ENCODE results near the gene PCTP.
A peak's percentile ranks its signal among the peaks of the same experiment; 100 is the strongest.

Gene PCTP

DNA sequence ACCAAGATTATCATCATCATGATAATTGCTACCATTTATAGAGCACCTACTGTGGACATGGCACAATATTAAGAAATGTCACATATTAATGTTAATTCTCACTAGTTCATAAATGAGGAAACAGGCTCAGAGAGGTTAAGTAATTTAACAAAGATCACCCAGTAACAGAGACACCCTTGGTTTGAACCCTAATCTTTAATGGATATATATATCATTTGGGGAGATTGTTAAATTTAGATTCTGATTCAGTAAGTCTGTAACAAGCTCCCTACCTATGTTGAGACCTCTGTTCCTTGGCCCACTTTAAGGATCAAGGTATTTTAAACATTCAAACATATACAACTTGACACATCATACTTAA lies 27.4 kb upstream of the PCTP start:
- Histone ChIP-seq H3K4me3 (peak overlapping the region in 1 of 7 experiments; percentile 15), H3K27ac (peak overlapping the region in 3 of 21 experiments; percentile 1 to 84 (median 64))

DNA sequence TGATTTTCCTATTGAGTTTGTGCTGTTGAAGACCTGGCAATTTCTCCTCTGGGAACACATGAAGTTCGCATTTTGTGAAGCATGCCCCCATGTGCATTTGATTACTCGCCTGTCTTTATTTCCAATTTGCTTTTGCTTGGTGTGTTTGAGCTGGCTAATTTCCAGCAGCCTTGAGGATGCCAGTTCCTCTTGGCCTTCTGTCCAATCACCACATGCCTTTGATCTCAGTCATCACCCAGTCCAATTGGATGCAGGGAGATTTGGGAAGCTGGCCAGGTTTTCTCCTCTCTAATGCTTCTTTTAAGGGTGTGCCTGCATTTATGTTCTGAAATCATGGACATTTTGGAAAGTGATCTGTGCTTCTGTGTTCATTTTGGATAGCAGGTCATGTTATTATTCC lies 24.4 kb upstream of the PCTP start:
- Histone ChIP-seq H3K27ac (peak overlapping the region in 3 of 21 experiments; percentile 15 to 43 (median 23)), H3K4me3 (no peak overlapping the region)

DNA sequence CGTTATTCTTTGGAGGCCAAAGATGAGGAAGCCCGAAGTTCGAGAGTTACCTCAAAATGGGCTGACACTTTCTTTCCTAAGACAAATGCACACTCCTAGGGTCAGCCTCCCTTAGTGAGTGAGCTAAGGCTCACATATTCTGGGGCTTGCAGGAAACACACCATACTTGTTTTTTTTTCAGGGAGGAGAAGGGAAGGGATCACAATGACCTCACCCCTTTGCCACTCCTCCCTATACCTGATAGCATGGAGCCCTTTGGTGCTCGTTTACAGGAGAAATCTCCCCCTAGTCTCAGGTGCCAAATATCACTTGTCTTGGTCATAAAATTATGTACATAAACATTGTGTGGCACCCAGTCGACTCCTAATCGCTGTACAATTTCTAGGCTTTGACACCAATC lies 23.6 kb upstream of the PCTP start:
- Histone ChIP-seq H3K27ac (no peak overlapping the region), H3K4me3 (no peak overlapping the region)

DNA sequence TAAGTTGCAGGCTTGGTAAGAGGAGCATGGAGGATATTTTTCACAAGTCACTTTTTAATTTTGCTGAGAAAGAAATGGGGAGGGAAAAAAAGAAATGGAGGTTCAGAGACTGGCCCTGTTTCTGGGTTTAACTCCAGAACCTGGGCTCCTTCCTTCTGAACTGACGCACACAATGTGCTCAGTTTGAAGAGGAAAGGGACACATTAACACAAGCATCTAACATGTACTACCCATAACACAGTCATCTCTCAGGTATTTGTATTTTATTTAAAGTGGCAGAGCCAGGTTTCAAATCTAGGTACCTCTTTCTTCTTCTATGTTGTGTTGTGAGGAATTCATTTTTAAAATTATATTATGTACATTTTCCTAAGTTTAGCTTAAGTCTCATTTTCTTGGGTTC lies 22.9 kb upstream of the PCTP start:
- H3K4me3 ChIP-seq: no peak overlapping the region
- H3K27ac ChIP-seq: no peak overlapping the region

DNA sequence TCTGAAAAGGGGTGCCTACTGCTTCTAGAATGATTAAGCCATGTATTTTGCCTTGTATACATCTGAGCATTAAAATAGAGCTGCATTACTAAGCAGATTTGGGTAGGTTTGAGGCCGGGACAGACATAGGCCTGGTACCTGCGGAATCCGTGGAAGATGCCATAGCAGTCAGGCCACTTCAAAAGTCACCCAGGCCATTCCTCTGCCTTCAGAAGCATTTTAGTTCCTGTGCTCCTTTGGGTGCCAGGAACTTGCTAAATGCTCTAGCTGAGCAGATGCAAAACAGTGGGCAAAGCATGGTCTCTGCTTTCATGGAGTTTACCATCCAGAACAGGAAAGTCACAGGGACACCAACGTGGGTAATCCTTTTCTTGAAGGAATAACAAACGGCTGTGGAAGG lies 22.5 kb upstream of the PCTP start:
- Histone ChIP-seq H3K4me3 (no peak overlapping the region), H3K27ac (no peak overlapping the region)

DNA sequence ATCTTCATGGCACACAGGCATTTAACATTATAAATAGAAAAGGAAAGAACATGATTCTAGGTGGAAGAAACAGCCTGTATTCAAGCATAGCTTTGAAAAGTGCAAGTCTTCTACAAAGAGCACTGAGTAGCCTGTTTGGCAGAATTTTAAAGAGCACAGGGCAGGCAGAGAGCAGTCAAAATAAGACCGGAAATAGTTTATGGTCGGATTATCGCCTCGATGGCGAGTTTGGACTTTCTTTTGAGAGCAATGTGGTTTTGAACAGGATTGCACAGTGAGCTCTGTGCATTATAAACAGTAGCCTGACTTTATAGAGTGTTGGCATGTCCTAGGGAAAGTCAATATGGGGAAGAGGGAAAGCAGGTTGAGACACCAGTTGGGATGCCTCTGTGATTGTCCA lies 22.0 kb upstream of the PCTP start:
- H3K27ac ChIP-seq: no peak overlapping the region
- no peak overlapping the region for H3K4me3 ChIP-seq

DNA sequence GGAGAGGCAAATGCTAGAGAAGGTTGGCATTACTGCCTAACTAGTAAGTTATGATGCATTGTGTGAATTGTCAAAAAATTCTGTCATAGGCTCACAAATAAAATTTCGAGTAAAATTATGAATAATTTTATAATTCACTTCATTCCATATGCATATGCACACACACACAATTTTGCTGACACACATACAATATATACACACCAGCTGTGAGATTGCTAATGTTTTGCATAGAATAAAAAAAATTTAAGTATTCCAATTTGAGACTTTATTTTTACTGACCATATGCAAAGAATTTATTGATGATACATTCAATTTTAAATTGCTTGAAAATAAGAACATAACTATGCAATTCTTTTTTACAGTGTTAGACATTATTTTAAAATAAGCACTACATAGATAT lies 21.4 kb upstream of the PCTP start:
- Histone ChIP-seq H3K27ac (no peak overlapping the region), H3K4me3 (no peak overlapping the region)

DNA sequence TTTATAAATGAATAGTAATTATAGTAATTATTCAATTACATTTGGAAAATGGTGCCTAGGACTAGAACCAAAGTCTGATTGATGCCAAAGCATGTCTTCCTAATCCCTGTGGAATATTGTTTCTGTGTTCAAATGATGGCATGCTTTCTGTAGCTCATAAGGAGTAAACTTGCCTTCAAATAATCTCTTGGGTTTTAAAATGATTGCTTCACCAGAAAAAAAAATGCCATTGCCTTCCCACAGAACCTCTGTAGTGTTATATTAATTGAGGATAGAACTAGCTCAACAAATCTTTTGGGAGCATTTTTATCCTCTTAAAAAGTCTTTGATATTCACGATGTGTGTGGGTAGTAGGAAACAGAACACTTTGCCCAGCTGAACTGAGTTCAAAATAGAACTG lies 20.5 kb upstream of the PCTP start:
- Histone ChIP-seq H3K4me3 (no peak overlapping the region), H3K27ac (peak overlapping the region in 1 of 21 experiments; percentile 68)

DNA sequence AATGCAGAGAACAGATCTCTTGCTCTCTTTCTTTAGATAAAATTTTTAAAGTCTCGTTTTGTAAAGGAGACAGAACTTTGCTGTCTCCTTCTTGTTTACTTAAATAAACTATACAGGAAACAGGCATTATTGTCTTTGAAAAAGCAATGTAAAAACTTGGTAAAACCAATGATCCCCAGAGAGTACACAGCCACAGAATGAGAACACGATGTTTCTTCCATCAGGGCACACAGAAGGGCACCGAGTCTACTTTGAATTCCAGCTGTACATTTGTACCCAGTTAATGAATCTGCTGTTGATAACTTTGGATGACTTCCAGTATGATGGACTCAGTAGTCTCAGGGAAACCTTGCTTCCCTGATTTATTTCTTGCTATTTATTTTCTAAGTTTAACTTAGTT lies 20.0 kb upstream of the PCTP start:
- Histone ChIP-seq H3K4me3 (no peak overlapping the region), H3K27ac (peak overlapping the region in 2 of 21 experiments; percentile 53 to 68)

DNA sequence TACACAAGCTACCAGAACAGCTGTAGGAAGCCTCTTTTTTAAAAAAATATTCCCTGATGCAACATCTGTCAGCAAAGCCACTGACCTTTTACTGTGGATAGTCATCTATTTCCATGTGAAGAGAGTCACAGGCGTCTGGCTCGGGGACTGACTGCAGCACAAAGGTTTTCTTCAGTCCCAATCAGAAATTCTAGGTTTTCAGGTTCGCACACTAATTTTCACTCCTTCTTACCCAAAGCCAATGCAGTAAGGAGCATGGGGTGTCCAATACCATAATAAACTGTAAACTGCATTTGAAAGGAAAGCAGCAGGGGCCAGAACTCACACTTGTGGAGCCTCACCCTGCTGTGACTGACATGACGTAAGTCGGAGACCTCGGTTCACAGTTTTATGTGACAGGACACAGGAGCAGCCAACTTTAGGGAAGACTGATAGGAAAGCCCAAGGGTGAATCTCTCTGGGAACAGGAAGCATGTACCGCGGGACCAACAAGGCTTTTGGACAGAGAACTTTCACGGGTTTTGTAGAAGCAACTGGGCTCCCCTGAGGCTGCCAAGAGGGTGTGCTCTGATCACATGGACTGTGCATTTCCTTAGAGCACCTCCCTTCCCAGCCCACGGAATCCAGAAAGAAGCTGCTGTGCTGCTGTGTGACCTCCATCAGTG lies 19.1 kb upstream of the PCTP start:
- Histone ChIP-seq H3K4me3 (peak overlapping the region in 1 of 7 experiments; percentile 0), H3K27ac (peak overlapping the region in 13 of 21 experiments; percentile 18 to 68 (median 43))

DNA sequence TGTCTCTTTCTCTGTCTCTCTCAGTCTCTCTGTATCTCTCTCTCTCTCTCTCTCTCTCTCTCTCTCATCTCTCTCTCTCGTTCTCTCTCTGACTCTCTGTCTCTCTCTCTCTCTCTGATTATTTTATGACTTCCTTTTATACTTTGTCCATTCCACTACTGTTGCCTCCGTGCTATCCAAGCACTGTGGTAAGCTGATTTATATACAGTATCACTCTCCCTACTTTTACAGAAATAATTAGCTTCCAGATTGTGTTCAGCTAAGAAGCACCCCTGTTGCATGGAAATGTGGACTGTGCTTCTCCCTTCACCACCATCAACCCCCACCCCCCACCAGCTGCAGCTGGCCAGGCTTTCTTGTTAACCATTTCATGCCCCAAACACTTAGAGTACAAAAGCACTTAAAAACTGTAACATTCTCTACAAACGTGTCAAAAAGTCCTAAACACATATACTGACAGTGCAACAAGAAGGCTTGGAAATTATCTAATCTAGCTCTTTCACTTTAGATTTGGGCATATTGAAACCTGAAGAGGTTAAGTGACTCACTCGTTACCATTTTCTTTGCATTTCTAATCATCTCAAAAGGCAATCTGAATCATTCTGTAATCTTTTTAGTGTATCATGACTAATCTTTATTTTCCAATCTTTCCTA lies 16.6 kb upstream of the PCTP start:
- Histone ChIP-seq H3K27ac (no peak overlapping the region), H3K4me3 (no peak overlapping the region)

DNA sequence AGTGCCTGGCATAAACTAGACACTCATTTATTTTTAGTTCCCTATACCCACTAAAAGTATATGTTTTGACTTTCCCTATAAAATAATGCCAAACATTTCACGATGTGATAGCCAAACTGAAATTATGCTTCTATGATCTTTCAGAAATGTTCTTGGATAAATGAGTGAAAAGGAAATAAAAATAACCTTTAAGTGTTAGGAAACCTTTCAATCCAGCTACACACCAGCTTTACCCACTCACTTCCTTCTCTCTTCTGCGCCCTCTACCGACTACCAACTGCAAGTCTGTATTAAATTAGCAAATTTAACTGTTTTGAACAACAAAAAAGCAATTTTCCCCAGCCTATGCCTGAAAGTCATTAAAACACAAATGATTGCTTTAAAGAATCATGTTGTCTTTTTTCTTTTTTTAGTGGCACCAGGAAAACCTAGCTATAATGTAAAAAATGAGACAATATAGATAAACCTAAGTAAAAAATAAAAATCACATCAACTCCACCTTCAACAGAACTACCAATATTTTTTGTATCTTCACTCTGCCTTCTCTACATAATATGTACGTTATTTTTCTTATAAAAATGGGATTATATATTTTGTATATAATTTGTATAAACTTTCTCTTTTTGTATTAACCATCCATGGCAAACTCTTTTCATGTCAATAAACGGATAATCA lies 15.0 kb upstream of the PCTP start:
- no peak overlapping the region for H3K27ac ChIP-seq
- H3K4me3 ChIP-seq: no peak overlapping the region

DNA sequence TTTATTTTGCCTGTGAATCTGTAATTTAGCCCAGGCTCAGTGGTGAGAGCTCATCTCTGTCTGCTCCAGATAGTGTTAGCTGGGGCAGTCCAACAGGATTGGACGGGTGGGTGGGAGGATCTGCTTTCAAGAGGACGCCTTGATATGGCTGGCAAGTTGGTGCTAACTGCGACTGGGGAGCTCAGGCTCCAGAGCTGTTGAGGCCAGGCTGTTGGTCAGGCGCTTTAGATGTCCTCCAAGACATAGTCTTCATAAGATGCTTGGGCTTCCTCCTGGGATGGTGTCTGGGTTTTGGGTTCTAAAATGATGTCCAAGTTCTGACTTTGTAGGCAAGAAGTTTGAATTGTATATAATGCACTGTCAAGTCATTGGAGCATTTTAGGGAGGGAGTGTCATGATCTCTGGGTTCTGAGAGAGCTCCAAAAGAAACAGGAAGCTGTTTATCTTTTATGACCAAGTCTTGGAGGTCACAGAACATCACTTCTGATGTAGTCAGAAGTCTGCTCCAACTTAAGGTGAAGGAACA lies 12.8 kb upstream of the PCTP start:
- Histone ChIP-seq H3K4me3 (no peak overlapping the region), H3K27ac (no peak overlapping the region)

DNA sequence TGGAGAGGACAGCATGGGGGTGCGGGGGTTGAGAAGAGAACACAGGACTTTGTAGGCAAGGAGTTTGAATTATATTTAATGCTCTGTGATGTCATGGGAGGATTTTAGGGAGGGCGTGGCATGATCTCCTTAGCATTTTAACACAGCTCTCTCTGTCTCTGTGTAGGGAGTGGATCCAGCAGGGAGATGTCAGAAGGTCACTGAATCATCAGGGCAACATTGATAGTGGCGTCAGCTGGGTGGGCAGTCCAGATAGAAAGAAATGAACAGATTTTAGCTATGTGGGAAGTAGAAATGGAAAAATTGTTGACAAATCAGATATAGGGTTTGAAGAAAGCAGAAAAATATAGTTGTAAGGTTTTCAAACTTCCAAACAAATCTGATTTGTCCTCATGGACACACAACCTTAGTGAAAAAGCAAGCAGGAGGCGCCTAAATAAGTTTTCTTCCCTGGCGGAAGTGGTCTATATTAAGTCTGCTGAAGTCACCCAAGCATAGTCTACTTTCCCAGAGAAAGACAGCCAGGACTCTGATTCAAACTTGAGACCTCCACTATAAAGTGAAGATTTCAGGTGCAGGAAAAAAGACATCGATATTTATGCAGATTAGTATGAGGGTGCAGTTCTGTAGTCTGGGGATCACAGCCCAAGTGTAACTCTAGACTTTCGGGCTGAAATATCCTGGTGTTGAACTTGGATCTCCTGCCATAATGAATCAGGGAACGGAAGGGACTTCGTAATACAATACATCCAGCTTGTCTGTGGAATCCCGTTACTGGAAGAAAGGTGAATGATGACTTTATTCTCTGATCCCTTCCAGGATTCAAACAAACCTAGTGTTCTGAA lies 10.1 kb upstream of the PCTP start:
- Histone ChIP-seq H3K4me3 (no peak overlapping the region), H3K27ac (no peak overlapping the region)

DNA sequence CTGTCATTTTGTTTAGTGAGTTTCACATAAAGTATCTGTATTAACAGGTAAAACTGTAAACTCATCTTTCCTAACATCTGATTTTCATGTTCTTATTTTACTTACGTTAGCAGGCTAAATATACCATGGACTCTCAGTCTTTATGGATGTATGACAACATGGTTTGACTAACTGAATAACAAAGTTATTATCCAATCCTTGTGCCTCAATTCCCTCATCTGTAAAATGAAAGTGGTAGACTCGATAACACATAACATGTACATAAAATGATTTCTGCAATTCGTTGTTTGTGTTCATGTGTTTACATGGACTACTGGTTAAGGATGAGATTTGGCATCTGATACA lies 9.5 kb upstream of the PCTP start:
- H3K4me3 ChIP-seq: no peak overlapping the region
- H3K27ac ChIP-seq: no peak overlapping the region

DNA sequence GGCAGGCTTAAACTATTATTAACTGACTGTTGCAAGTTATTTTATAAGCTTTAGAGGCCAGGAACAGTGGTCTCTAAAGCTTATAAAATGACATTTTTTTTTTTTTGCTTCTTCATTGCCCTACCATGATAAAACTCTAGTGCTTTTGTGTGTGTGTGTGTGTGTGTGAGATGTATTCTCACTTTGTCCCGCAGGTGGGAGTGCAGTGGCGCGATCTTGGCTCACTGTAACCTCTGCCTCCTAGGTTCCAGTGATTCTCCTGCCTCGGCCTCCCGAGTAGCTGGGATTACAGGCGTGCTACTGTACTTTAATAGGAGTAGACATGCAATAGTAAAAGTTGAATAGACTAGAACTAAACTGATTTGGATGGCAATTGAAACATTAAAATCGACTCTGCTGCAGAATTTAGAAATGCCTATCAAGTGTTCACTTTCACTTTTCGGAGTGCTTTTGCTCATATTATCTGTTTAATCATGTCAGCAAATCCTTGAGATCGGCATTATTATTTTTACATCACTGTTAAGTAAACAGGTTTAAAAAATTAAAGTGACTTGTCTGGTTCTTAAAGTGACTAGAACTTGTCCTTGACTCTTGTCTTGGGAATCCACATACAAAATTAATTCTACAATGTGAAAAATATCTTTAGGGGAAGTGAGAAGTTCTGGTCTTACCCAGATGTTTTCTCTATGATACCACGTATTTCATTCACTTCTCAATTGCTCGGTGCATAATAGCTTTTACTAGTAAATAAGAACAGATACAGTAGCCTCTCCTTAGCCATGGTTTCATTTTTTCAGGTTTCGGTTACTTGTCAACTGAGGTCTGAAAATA lies 8.4 kb upstream of the PCTP start:
- H3K4me3 ChIP-seq: no peak overlapping the region
- H3K27ac ChIP-seq: no peak overlapping the region

DNA sequence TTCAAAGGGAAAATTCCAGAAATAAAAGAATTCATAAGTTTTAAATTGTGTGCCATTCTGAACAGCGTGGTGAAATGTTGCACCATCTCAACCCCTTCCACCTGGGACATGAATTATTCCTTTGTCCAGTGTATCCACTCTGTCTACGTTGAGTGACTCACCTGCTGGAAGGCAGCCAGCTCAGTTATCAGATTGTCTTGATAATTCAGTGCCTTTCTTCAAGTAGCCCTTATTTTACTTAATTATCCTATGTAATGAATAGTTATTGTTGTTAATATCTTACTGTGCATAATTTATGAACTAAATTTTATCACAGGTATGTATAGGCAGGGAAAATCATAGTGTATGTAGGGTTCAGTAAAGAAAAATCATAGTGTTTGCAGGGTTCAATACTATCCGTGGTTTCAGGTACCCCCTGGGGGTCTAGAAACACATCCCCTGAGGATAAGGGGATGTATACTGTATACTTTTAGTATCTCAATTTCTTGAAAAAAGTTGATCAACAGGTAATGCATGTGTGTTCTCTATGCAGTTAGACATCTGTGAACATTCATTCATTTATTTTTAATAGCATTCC lies 7.7 kb upstream of the PCTP start:
- no peak overlapping the region for H3K4me3 ChIP-seq
- no peak overlapping the region for H3K27ac ChIP-seq

DNA sequence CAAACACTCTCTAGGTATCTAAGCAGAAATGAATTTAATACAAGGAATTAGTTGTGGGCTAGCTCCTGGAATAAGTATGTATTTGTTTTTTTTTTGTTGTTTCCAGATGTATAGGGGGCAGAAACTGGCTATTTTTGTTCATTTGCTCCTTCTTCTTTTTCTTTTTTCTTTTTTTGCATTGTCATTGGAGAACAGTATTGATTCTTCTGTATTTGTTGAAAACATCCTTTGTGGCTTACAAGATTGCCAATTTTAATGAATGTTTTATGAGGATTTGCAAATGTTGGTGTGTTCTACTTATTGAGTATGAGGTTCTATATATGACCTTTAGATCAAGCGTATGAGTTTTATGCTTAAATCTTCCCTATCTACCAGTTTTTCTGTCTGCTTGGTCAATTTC lies 5.6 kb upstream of the PCTP start:
- H3K4me3 ChIP-seq: no peak overlapping the region

DNA sequence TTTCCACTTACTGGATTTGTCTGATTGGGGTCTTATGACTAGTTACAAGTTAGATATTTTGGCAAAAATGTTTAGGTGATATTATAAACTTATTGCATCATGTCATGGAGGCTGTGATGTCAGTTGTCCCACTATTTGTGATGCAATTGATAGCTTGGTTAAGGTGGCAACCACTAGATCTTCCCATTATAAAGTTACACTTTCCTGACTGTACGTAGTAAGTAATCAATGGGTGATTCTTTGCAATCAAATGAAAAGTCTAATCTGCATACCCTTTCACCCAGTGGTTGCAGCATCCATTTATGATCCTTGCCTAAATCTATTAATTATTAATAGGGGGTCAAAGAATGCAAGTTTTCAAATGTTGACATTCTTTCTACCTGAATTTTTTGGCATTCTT lies 4.4 kb upstream of the PCTP start:
- no peak overlapping the region for H3K4me3 ChIP-seq

More for the DNA sequence above, 5.6 kb upstream of the PCTP start:
- no peak overlapping the region for H3K27ac ChIP-seq

More for the DNA sequence above, 4.4 kb upstream of the PCTP start:
- H3K27ac ChIP-seq: no peak overlapping the region
